ENCODE data around the gene SLC16A7.
"Not testable (repeated sequence)": the region's sequence is repeated elsewhere in the genome, so short reads cannot be mapped to it uniquely, and the experiment has no call there.

The SLC16A7 gene

GRCh38 chr12:59737725-59738463 lies 142.1 kb downstream of the SLC16A7 start:
- no peak for DNase-seq

- no peak for DNase-seq
These were observed 147.0 kb downstream of the SLC16A7 start for GRCh38 chr12:59742841-59743240.

GRCh38 chr12:59744564-59744963 lies 148.7 kb downstream of the SLC16A7 start:
- no peak for DNase-seq

GRCh38 chr12:59751091-59751490 lies 155.3 kb downstream of the SLC16A7 start:
- DNase-seq, result not testable (repeated sequence)

GRCh38 chr12:59761542-59761941 lies 165.7 kb downstream of the SLC16A7 start:
- no peak for DNase-seq

GRCh38 chr12:59763835-59764234 lies 168.0 kb downstream of the SLC16A7 start:
- DNase-seq, result no peak

- DNase-seq, result no peak
These were observed 172.2 kb downstream of the SLC16A7 start for GRCh38 chr12:59768031-59768430.

GRCh38 chr12:59780605-59781135 lies 184.8 kb downstream of the SLC16A7 start:
- no peak for DNase-seq

GRCh38 chr12:59787610-59788009 lies 191.8 kb downstream of the SLC16A7 start:
- no peak for DNase-seq

- DNase-seq, result no peak
These were observed 196.8 kb downstream of the SLC16A7 start for GRCh38 chr12:59792647-59793046.

GRCh38 chr12:59803735-59804134 lies 207.9 kb downstream of the SLC16A7 start:
- DNase-seq, result no peak

- no peak for DNase-seq
These were observed 212.6 kb downstream of the SLC16A7 start for GRCh38 chr12:59808317-59808910.

GRCh38 chr12:59811991-59812390 lies 216.2 kb downstream of the SLC16A7 start:
- DNase-seq, result no peak

GRCh38 chr12:59812716-59813115 lies 216.9 kb downstream of the SLC16A7 start:
- no peak for DNase-seq

GRCh38 chr12:59820594-59821011 lies 224.8 kb downstream of the SLC16A7 start:
- no peak for DNase-seq

- no peak for DNase-seq
These were observed 227.7 kb downstream of the SLC16A7 start for GRCh38 chr12:59823567-59823966.

GRCh38 chr12:59827767-59828166 lies 231.9 kb downstream of the SLC16A7 start:
- DNase-seq, result no peak

GRCh38 chr12:59828521-59828920 lies 232.7 kb downstream of the SLC16A7 start:
- no peak for DNase-seq

- DNase-seq, result no peak
These were observed 237.6 kb downstream of the SLC16A7 start for GRCh38 chr12:59833408-59833807.

- DNase-seq, result no peak
These were observed 239.0 kb downstream of the SLC16A7 start for GRCh38 chr12:59834659-59835474.

All from NCI-H2107 (cell line).